Measurements from ENCODE around the gene PPP2R1A. TPM values are rescaled to one million over a fixed set of nuclear protein-coding genes. Genes with fewer than 3 reads are reported as not detected.
A peak's percentile ranks its signal among the peaks of the same experiment; 100 is the strongest.

Gene PPP2R1A
- total and polyA plus RNA-seq, 12 donors, result 238 to 469 (median 401) TPM

GRCh38 chr19:52148256-52148655 is 41.6 kb upstream of the PPP2R1A start:
- intact Hi-C loops (cut with DNase I), result no loop called here
- Histone ChIP-seq H3K9me3 (peaks cover 0 to 99% (median 0%) of the 10 kb centered on the region in 11 donors), H3K4me3 (no peak overlapping the region), H3K27me3 (no peaks in the 10 kb centered on the region), H3K4me1 (peaks cover 0 to 9% (median 0%) of the 10 kb centered on the region in 9 donors), H3K27ac (no peak overlapping the region), H3K36me3 (peaks cover 0 to 4% (median 0%) of the 10 kb centered on the region in 9 donors)
- DNase-seq (peak in 1 of 2 donors; percentile 26), ATAC-seq (peak in 1 of 8 donors; percentile 39)
- TF ChIP-seq CTCF (IDR thresholded peaks at IDR 0.05), result no peak

- Histone ChIP-seq H3K36me3 (peaks cover 0 to 75% (median 50%) of the 10 kb centered on the region in 9 donors), H3K9me3 (peaks cover 0 to 100% (median 36%) of the 10 kb centered on the region in 11 donors), H3K4me3 (no peak overlapping the region), H3K27me3 (no peaks in the 10 kb centered on the region), H3K27ac (no peak overlapping the region), H3K4me1 (no peaks in the 10 kb centered on the region)
- WGBS, 2 donors, result 98% methylated on average over 15 of the region's 15 CpGs
- intact Hi-C loops (cut with DNase I), result no loop called here
- ATAC-seq (no peak), DNase-seq (no peak)
- TF ChIP-seq CTCF (IDR thresholded peaks at IDR 0.05), result no peak
Measured at GRCh38 chr19:52155596-52156359, 34.1 kb upstream of the PPP2R1A start.

GRCh38 chr19:52170304-52170703 is 19.5 kb upstream of the PPP2R1A start:
- H3K4me3 ChIP-seq, result peak overlapping the region; percentile 74 to 95 (median 80)
- H3K36me3 ChIP-seq, result peaks cover 0 to 42% (median 24%) of the 10 kb centered on the region in 9 donors
- H3K9me3 ChIP-seq, result no peaks in the 10 kb centered on the region
- H3K4me1 ChIP-seq, result peaks cover 0 to 28% (median 14%) of the 10 kb centered on the region in 9 donors
- intact Hi-C loops (cut with DNase I), result loop anchor here in 2 of 10 donors (2.0 to 5.0 kb wide), 2 partner anchors 32 to 33 kb away; partner anchors contain the start of gene ZNF616 (in 2 of the 2)
- no peak for TF ChIP-seq CTCF (IDR thresholded peaks at IDR 0.05)
- no peaks in the 10 kb centered on the region for H3K27me3 ChIP-seq
- ATAC-seq (peak in 5 of 8 donors; percentile 18 to 57 (median 41)), DNase-seq (no peak)
- 4 to 8% methylated on average over 5 of the region's 5 CpGs for WGBS, 2 donors
- peak overlapping the region in 9 of 10 donors; percentile 43 to 90 (median 85) for H3K27ac ChIP-seq

- no peaks in the 10 kb centered on the region for H3K27me3 ChIP-seq
- DNase-seq (peak; percentile 18 to 22), ATAC-seq (peak; percentile 13 to 68 (median 51))
- intact Hi-C loops (cut with DNase I), result loop anchor here in 3 of 10 donors (1.0 to 5.0 kb wide), 3 partner anchors 19 to 34 kb away; partner anchors contain the start of genes ZNF616 (in 2 of the 3) and PPP2R1A (in 1 of the 3)
- H3K27ac ChIP-seq, result peak overlapping the region; percentile 43 to 90 (median 85)
- peak overlapping the region; percentile 74 to 95 (median 80) for H3K4me3 ChIP-seq
- 0 to 1% methylated on average over 22 of the region's 22 CpGs for WGBS, 2 donors
- H3K9me3 ChIP-seq, result no peaks in the 10 kb centered on the region
- H3K36me3 ChIP-seq, result peaks cover 0 to 36% (median 24%) of the 10 kb centered on the region in 9 donors
- TF ChIP-seq CTCF (IDR thresholded peaks at IDR 0.05), result no peak
- H3K4me1 ChIP-seq, result peaks cover 0 to 28% (median 14%) of the 10 kb centered on the region in 9 donors
Measured at GRCh38 chr19:52170863-52171320, 19.0 kb upstream of the PPP2R1A start.

Data from heart right ventricle (tissue), 16 donors.